ENCODE data around the gene EXOC3. TPM values are rescaled to one million over a fixed set of nuclear protein-coding genes. Genes with fewer than 3 reads are reported as not detected.

The EXOC3 gene
- total and polyA plus RNA-seq, 2 of the 4 experiments (the other 2 are of a cell fraction): 35.1 to 47.5 TPM

DNA sequence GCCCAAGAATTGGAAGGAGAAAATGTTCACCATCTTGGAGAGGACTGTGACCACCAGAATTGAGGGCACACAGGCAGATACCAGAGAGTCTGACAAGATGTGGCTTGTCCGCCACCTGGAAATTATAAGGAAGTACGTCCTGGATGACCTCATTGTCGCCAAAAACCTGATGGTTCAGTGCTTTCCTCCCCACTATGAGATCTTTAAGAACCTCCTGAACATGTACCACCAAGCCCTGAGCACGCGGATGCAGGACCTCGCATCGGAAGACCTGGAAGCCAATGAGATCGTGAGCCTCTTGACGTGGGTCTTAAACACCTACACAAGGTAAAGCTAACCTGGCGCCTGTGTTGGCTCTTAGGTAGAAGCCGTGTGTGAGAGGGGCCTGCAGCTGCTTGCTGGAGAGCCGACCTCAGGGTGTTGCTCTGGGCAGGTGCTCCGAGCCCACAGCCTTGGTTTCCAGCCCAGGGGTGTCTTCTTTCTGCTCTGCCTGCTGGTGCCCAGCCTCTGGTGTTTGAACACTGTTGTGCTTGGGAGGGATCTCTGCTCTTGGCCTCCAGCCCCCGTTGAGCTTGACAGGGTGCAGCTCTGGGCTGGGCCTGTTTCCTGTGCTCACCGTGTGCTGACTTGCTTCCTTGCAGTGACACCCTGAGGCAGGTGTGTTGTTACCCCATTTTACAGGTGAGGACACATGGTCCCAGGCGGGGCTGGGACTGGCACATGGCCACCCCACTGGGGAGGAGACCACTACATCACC is 10.9 kb downstream of the EXOC3 start:
- in situ Hi-C loops (cut with MboI; ENCODE audit: low sequenced_read_pairs) (no loop called here), intact Hi-C loops (cut with micrococcal nuclease) (no loop called here), dilution Hi-C loops (cut with HindIII; ENCODE audit: low sequenced_read_pairs, unreplicated experiment) (no loop called here)
- H3K18ac ChIP-seq (ENCODE audit: low read depth, low read length): no peak overlapping the region
- peaks cover 22% of the 10 kb centered on the region; the same call in 1 of the 2 replicates for H3K9me1 ChIP-seq (ENCODE audit: insufficient read depth, low read length)
- ChIA-PET CTCF (no interaction called here), POLR2A (ENCODE audit: unreplicated experiment) (no interaction called here)
- H3K27ac ChIP-seq (ENCODE audit: insufficient read depth, low read length): no peak overlapping the region
- no peak overlapping the region for H3K56ac ChIP-seq (ENCODE audit: extremely low read depth, insufficient read depth, low read length)
- H2AK5ac ChIP-seq (ENCODE audit: low read depth, low read length): no peak overlapping the region
- BruUV-seq (replicated peaks): no TSS peak
- H3K4me2 ChIP-seq (ENCODE audit: low read depth, low read length): no peak overlapping the region
- TF ChIP-seq BHLHE40 (IDR thresholded peaks at IDR 0.05; ENCODE audit: low read depth, low read length): no peak
- TF ChIP-seq RCOR1 (IDR thresholded peaks at IDR 0.05; ENCODE audit: insufficient replicate concordance, low read length): no peak
- TF ChIP-seq NFE2L2 (IDR thresholded peaks at IDR 0.05; ENCODE audit: low read depth, low read length): no peak
- TF ChIP-seq, protein P1, sequence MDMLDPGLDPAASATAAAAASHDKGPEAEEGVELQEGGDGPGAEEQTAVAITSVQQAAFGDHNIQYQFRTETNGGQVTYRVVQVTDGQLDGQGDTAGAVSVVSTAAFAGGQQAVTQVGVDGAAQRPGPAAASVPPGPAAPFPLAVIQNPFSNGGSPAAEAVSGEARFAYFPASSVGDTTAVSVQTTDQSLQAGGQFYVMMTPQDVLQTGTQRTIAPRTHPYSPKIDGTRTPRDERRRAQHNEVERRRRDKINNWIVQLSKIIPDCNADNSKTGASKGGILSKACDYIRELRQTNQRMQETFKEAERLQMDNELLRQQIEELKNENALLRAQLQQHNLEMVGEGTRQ (IDR thresholded peaks at IDR 0.05; ENCODE audit: low read depth, low read length): no peak
- no peak for TF ChIP-seq ELK1 (IDR thresholded peaks at IDR 0.05; ENCODE audit: borderline replicate concordance, low read depth, low read length)
- TF ChIP-seq POLR2A (IDR thresholded peaks at IDR 0.05; ENCODE audit: low read depth, low read length): no peak
- TF ChIP-seq MAZ (IDR thresholded peaks at IDR 0.05; ENCODE audit: borderline replicate concordance, low read depth, low read length): no peak
- no peak for TF ChIP-seq MXI1 (IDR thresholded peaks at IDR 0.05; ENCODE audit: borderline replicate concordance, low read depth, low read length)
- no peak overlapping the region for H2BK20ac ChIP-seq (ENCODE audit: low read depth, low read length)
- H3K9me3 ChIP-seq (ENCODE audit: control insufficient read depth, insufficient read depth, low read length): peaks cover 7% of the 10 kb centered on the region
- peaks cover 2% of the 10 kb centered on the region for H3K4me1 ChIP-seq (ENCODE audit: control insufficient read depth, insufficient read depth, low read length)
- no peak overlapping the region for H2BK15ac ChIP-seq (ENCODE audit: low read depth, low read length)
- H3K27me3 ChIP-seq (ENCODE audit: control insufficient read depth, insufficient read depth, low read length): no peaks in the 10 kb centered on the region
- H3K4me3 ChIP-seq (ENCODE audit: insufficient read depth, low read depth, low read length): no peak overlapping the region
- H2AK9ac ChIP-seq (replicated peaks; ENCODE audit: low read depth, low read length, poor library complexity): no peak overlapping the region
- H4K8ac ChIP-seq (ENCODE audit: low read depth in 2 of 2, low read length in 2 of 2): no peak overlapping the region
- H3K23ac ChIP-seq (ENCODE audit: low read depth, low read length): no peak overlapping the region
- no peak for ATAC-seq (ENCODE audit: low read depth)
- no peak overlapping the region for H3K9ac ChIP-seq (ENCODE audit: low read depth, low read length)
- H4K5ac ChIP-seq (ENCODE audit: low read depth, low read length): no peak overlapping the region
- WGBS, 2 experiments (ENCODE audit: extremely low coverage in 2 of 2, insufficient read length in 1 of 2): 100% methylated on average over 3 of the region's 16 CpGs; no CpG with 5 or more reads in 1 of the 2 experiments
- peaks cover 67% of the 10 kb centered on the region for H3K36me3 ChIP-seq (ENCODE audit: control insufficient read depth, insufficient read depth, low read length)
- no peak overlapping the region for H2BK5ac ChIP-seq (ENCODE audit: low read depth, low read length, poor library complexity, severe bottlenecking)
- no peak overlapping the region for H2AFZ ChIP-seq (replicated peaks; ENCODE audit: low read length, poor library complexity)
- no peak overlapping the region for H2BK120ac ChIP-seq (ENCODE audit: low read depth, low read length)
- peaks cover 29 to 71% of the 10 kb centered on the region in 2 experiments for H3K79me1 ChIP-seq (ENCODE audit: low read depth in 1 of 2, low read length in 2 of 2)
- no peak overlapping the region for H3K4ac ChIP-seq (ENCODE audit: low read depth, low read length)
- DNase-seq: no peak
- peaks cover 31% of the 10 kb centered on the region for H4K20me1 ChIP-seq (ENCODE audit: insufficient read depth, low read length)
- no peak overlapping the region for H4K91ac ChIP-seq (ENCODE audit: insufficient read depth, low read depth, low read length)
- H3K14ac ChIP-seq (replicated peaks; ENCODE audit: low read depth, low read length): no peak overlapping the region
